Tibial nerve (tissue), 4 donors: Measurements from ENCODE around the gene PCSK6. TPM values are rescaled to one million over a fixed set of nuclear protein-coding genes. Genes with fewer than 3 reads are reported as not detected.

Source experiments
- DNase-seq, 2 donors: peaks; one replicate each; pipeline ENCODE4 v3.0.0-alpha.2; 2019; ENCODE audit warnings: low spot score in 2 of 2
- H3K27ac ChIP-seq, 4 donors: fragments of 200-600 bp; sonication (generic) in 3 of 4; one replicate each; pipeline ENCODE4 v1.5.1; 2017 to 2019; ENCODE audit warnings: mild to moderate bottlenecking in 1 of 4
- H3K27me3 ChIP-seq, 2 donors: fragments of 200-600 bp; sonication (generic) in 1 of 2; one replicate each; pipeline versions ENCODE4 v1.5.1 to v1.6.0; 2017 to 2019
- H3K36me3 ChIP-seq, 3 donors: fragments of 200-600 bp; sonication (generic); one replicate each; pipeline ENCODE4 v1.5.1; 2018 to 2019
- H3K4me1 ChIP-seq, 4 donors: fragments of 200-600 bp; sonication (generic) in 3 of 4; one replicate each; pipeline ENCODE4 v1.5.1; 2017 to 2019
- H3K4me3 ChIP-seq, 4 donors: fragments of 200-600 bp; sonication (generic) in 3 of 4; one replicate each; pipeline ENCODE4 v1.5.1; 2017 to 2019; ENCODE audit warnings: mild to moderate bottlenecking in 1 of 4, moderate library complexity in 1 of 4
- H3K9me3 ChIP-seq, 4 donors: fragments of 200-600 bp; sonication (generic) in 3 of 4; one replicate each; pipeline ENCODE4 v1.5.1; 2017 to 2019
- CTCF ChIP-seq, 5 experiments: fragments of 200-600 bp in 3 of 5; fragments of 450-650 bp in 2 of 5; sonication (generic) in 3 of 5; IDR thresholded peaks; one replicate each; pipeline ENCODE4 v1.5.1; 2016 to 2019; ENCODE audit warnings: antibody characterized with exemption in 5 of 5, mild to moderate bottlenecking in 3 of 5, moderate library complexity in 2 of 5
- EP300 ChIP-seq, 2 donors: sonication (generic); formaldehyde crosslinking; IDR thresholded peaks; one replicate each; pipeline ENCODE4 v1.6.1; 2017; ENCODE audit warnings: antibody characterized with exemption in 2 of 2, mild to moderate bottlenecking in 1 of 2
- POLR2A ChIP-seq, 2 donors: fragments of 450-650 bp; IDR thresholded peaks; one replicate each; pipeline ENCODE4 v1.6.1; 2017; ENCODE audit warnings: antibody characterized with exemption in 2 of 2, mild to moderate bottlenecking in 2 of 2, moderate library complexity in 2 of 2
- WGBS, 2 donors: methylation state at CpG; one replicate each; pipeline ENCODE4 v1.1.5; 2018; 5-methylcytosine and 5-hydroxymethylcytosine counted together
- total RNA-seq, 4 donors: library from RNA; depleted of rRNA; stranded (reverse); fragments of >200 nt; gene quantifications; one replicate each; pipeline ENCODE4 v1.1.0, GENCODE V29; 2016

PCSK6 gene
- total RNA-seq, 4 donors from 2014 or later = 8.5 to 27.0 (median 13.2) TPM

DNA sequence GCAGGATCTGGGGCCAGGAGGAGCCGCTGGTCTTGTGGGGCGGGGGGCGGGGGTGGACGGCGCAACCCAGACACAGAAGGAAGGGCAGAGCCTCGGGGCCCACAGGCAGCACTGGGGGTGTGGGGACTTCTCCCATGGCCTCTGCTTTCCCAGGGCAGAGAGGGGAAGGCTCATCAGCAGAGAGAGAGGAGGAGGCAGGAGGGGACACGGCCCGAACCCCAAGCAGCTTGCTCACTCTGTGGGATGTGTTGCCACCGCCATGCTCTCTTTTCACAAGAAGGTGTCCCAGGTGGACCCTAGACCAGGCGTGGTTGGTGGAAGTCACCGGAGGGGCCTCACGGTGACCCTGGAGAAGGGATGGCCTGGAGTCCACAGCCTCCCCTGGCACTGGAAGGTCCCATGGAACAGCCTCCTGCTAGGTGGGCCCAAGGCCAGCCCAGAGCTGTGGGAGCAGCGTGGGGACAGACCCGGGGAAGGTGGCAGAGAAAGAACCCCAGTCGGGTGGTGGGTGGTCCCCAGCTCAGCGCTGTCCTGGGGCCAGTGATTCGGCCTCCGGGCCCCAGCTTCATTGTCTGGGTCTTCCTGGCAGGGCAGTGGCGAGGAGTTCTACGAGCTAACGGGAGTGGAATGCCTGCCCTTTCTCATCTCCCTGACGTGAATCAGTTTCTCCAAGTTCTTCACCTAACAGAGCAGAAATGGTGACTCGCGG, 46.8 kb upstream of the PCSK6 start:
- no peaks in the 10 kb centered on the region for H3K27me3 ChIP-seq
- H3K36me3 ChIP-seq = no peaks in the 10 kb centered on the region
- no peak for TF ChIP-seq POLR2A (IDR thresholded peaks at IDR 0.05)
- no peak for DNase-seq
- no peak overlapping the region for H3K4me3 ChIP-seq
- H3K9me3 ChIP-seq = peaks cover 0 to 13% (median 0%) of the 10 kb centered on the region in 4 donors
- 79 to 81% methylated on average over 21 to 24 of the region's 24 CpGs for WGBS, 2 donors
- no peaks in the 10 kb centered on the region for H3K4me1 ChIP-seq
- no peak overlapping the region for H3K27ac ChIP-seq

DNA sequence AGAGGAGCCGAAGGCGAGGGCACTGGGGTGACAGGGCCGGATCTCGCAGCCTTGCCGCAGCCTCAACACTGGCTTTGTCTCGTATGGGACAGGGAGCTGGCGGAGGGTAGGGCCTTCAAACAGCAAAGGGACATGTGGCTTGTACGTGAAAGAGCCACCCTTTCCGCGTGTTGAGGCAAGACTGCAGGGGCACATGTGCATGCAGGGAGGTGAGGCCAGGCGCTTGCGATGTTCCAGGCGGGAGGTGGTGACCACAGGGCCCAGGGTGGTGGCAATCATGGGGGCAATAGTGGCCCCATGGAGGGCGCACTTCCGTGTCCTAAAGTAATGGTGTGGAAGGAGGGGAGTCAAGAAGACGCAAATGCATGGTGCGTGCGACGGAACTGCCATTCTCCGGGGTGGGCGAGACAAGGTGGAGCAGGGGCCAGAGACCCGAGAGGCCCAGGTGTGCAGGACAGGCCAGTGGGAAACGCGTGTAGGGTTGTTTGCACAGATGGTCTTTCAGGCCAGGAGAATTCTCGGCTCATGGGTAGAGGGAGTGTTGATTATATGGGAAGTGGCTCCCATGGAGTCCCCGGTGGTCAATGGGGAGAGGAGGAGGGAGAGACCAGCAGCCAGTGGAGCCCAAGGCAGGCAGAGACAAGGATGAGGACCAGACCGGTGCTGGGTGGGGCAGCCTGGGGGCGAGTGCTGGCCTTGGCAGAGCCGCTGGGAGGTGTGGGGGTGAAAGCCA, 45.8 kb upstream of the PCSK6 start:
- H3K4me1 ChIP-seq = no peaks in the 10 kb centered on the region
- no peaks in the 10 kb centered on the region for H3K36me3 ChIP-seq
- no peaks in the 10 kb centered on the region for H3K27me3 ChIP-seq
- no peak for DNase-seq
- no peak overlapping the region for H3K27ac ChIP-seq
- no peak for TF ChIP-seq CTCF (IDR thresholded peaks at IDR 0.05)
- no peak for TF ChIP-seq POLR2A (IDR thresholded peaks at IDR 0.05)
- WGBS, 2 donors = 83 to 85% methylated on average over 29 of the region's 29 CpGs
- H3K9me3 ChIP-seq = peaks cover 0 to 13% (median 0%) of the 10 kb centered on the region in 4 donors
- H3K4me3 ChIP-seq = no peak overlapping the region

DNA sequence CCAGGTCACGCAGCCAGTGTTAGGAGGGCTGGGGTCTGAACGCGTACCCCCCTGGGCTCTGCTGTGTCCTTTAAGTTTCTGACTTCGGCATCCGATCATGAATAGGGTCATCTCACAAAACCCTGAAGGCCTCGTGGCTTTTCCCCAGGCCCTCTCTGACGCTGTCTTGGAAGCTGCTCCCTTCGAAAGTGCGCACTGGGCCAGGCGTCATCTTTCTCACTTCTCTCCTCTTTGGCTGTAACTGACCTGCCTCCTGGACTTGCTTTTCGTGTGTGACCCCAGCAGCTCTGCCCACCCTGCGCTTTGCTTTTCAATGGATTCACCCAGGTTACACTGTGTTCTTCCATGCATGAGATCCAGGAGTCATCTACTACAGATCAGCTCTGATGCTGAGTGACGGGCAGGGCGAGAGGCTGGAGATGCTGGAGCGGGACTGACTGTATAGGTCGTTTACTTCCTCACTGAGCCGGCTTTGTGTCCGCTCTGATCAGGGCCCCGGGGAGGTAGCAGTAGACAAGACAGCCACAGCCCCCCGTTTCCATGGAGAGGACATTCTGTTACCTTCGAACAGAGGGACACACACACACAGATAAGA, 45.0 kb upstream of the PCSK6 start:
- 72 to 77% methylated on average over 21 of the region's 21 CpGs for WGBS, 2 donors
- H3K27ac ChIP-seq = no peak overlapping the region
- no peak for DNase-seq
- H3K4me3 ChIP-seq = no peak overlapping the region
- H3K27me3 ChIP-seq = no peaks in the 10 kb centered on the region
- H3K9me3 ChIP-seq = peaks cover 0 to 9% (median 0%) of the 10 kb centered on the region in 4 donors
- TF ChIP-seq CTCF (IDR thresholded peaks at IDR 0.05) = no peak
- no peak for TF ChIP-seq EP300 (IDR thresholded peaks at IDR 0.05)
- TF ChIP-seq POLR2A (IDR thresholded peaks at IDR 0.05) = no peak
- no peaks in the 10 kb centered on the region for H3K36me3 ChIP-seq
- no peaks in the 10 kb centered on the region for H3K4me1 ChIP-seq

GRCh38 chr15:101533371-101534140, 44.0 kb upstream of the PCSK6 start:
- 78 to 85% methylated on average over 8 to 13 of the region's 13 CpGs for WGBS, 2 donors
- no peaks in the 10 kb centered on the region for H3K36me3 ChIP-seq
- TF ChIP-seq POLR2A (IDR thresholded peaks at IDR 0.05) = no peak
- TF ChIP-seq CTCF (IDR thresholded peaks at IDR 0.05) = no peak
- no peak for TF ChIP-seq EP300 (IDR thresholded peaks at IDR 0.05)
- DNase-seq = no peak
- peaks cover 0 to under 1% (median 0%) of the 10 kb centered on the region in 4 donors for H3K9me3 ChIP-seq
- H3K27ac ChIP-seq = no peak overlapping the region
- no peaks in the 10 kb centered on the region for H3K27me3 ChIP-seq
- H3K4me3 ChIP-seq = no peak overlapping the region
- no peaks in the 10 kb centered on the region for H3K4me1 ChIP-seq

- WGBS, 2 donors = 91 to 92% methylated on average over 6 of the region's 6 CpGs
- DNase-seq = no peak
- H3K36me3 ChIP-seq = no peaks in the 10 kb centered on the region
- no peak overlapping the region for H3K27ac ChIP-seq
- no peak overlapping the region for H3K4me3 ChIP-seq
- H3K9me3 ChIP-seq = no peaks in the 10 kb centered on the region
- H3K27me3 ChIP-seq = no peaks in the 10 kb centered on the region
- TF ChIP-seq EP300 (IDR thresholded peaks at IDR 0.05) = no peak
- no peak for TF ChIP-seq POLR2A (IDR thresholded peaks at IDR 0.05)
- no peak for TF ChIP-seq CTCF (IDR thresholded peaks at IDR 0.05)
- peaks cover 0 to 6% (median 0%) of the 10 kb centered on the region in 4 donors for H3K4me1 ChIP-seq
Observed at GRCh38 chr15:101532865-101533264, 43.4 kb upstream of the PCSK6 start.
